GM23338 (cell line): ENCODE data around the gene COL6A1. TPM values are rescaled to one million over a fixed set of nuclear protein-coding genes. Genes with fewer than 3 reads are reported as not detected.
A peak's percentile ranks its signal among the peaks of the same experiment; 100 is the strongest.

ENCODE experiments used
- ATAC-seq: fragments of 200-7000 bp; cut with Tn5 transposase; 3 replicates; pipeline ENCODE4 v1.9.1; 2020
- DNase-seq: peaks from one replicate; pipeline ENCODE4 v3.0.0-alpha.2; 2015; ENCODE audit warnings: low spot score
- H2AFZ ChIP-seq: fragments of 200-600 bp; sonication (generic); 2 replicates; pipeline ENCODE4 v1.8.0; 2016; ENCODE audit warnings: antibody characterized with exemption, mild to moderate bottlenecking, moderate library complexity
- H3F3A ChIP-seq: fragments of 200-600 bp; sonication (generic); replicated peaks from 2 replicates; pipeline ENCODE4 v1.8.0; 2017; ENCODE audit warnings: antibody characterized with exemption, mixed run types, low read depth
- H3K27ac ChIP-seq: fragments of 200-600 bp; sonication (generic); 2 replicates; pipeline ENCODE4 v1.6.1; 2016; ENCODE audit warnings: low read depth
- H3K27me3 ChIP-seq: fragments of 200-600 bp; sonication (generic); 2 replicates; pipeline ENCODE4 v1.8.0; 2016; ENCODE audit warnings: mild to moderate bottlenecking, mixed run types, moderate library complexity; ENCODE audit not compliant: insufficient read depth
- H3K36me3 ChIP-seq: fragments of 200-600 bp; sonication (generic); 2 replicates; pipeline ENCODE4 v1.8.0; 2016; ENCODE audit warnings: mild to moderate bottlenecking; ENCODE audit not compliant: insufficient read depth
- H3K4me1 ChIP-seq: fragments of 200-600 bp; sonication (generic); 2 replicates; pipeline ENCODE4 v1.8.0; 2016; ENCODE audit warnings: mild to moderate bottlenecking, moderate library complexity; ENCODE audit not compliant: insufficient read depth
- H3K4me2 ChIP-seq: fragments of 200-600 bp; sonication (generic); 2 replicates; pipeline ENCODE4 v1.7.1; 2017; ENCODE audit warnings: mixed run types
- H3K4me3 ChIP-seq: fragments of 200-600 bp; sonication (generic); 2 replicates; pipeline ENCODE4 v1.6.1; 2016; ENCODE audit warnings: mixed run types
- H3K79me2 ChIP-seq: fragments of 200-600 bp; sonication (generic); replicated peaks from 2 replicates; pipeline ENCODE4 v1.8.0; 2017; ENCODE audit warnings: mild to moderate bottlenecking; ENCODE audit not compliant: insufficient read depth
- H3K9me2 ChIP-seq: fragments of 200-600 bp; sonication (generic); 2 replicates; pipeline ENCODE4 v1.8.0; 2017; ENCODE audit not compliant: insufficient read depth
- H4K20me1 ChIP-seq: fragments of 200-600 bp; sonication (generic); replicated peaks from 2 replicates; pipeline ENCODE4 v1.8.0; 2017; ENCODE audit warnings: mild to moderate bottlenecking; ENCODE audit not compliant: insufficient read depth
- H3K27ac Mint-ChIP-seq: 2 replicates; pipeline ENCODE4 v1.8.0; 2020; ENCODE audit warnings: inconsistent platforms, mild to moderate bottlenecking, moderate library complexity, mixed read lengths
- H3K27me3 Mint-ChIP-seq: 3 replicates; pipeline ENCODE4 v1.8.0; 2022; ENCODE audit warnings: low read depth, mild to moderate bottlenecking, moderate library complexity, mixed read lengths, inconsistent platforms; ENCODE audit not compliant: insufficient read depth, poor library complexity
- H3K36me3 Mint-ChIP-seq: 3 replicates; pipeline ENCODE4 v1.8.0; 2021; ENCODE audit warnings: low read depth, mild to moderate bottlenecking, inconsistent platforms, moderate library complexity, mixed read lengths
- H3K4me1 Mint-ChIP-seq: 3 replicates; pipeline ENCODE4 v1.8.0; 2020; ENCODE audit warnings: mild to moderate bottlenecking, inconsistent platforms, mixed read lengths
- H3K4me3 Mint-ChIP-seq: 3 replicates; pipeline ENCODE4 v1.8.0; 2021; ENCODE audit warnings: moderate library complexity, mild to moderate bottlenecking, inconsistent platforms, mixed read lengths
- H3K9me3 Mint-ChIP-seq: 3 replicates; pipeline ENCODE4 v1.8.0; 2020; ENCODE audit warnings: moderate library complexity, mild to moderate bottlenecking, inconsistent platforms, mixed read lengths
- CREB1 ChIP-seq: fragments of 250-450 bp; sonication (Bioruptor Pico); IDR thresholded peaks from 2 replicates; pipeline ENCODE4 v1.5.0; 2020; ENCODE audit warnings: low read depth, mild to moderate bottlenecking, moderate library complexity
- EZH2phosphoT487 ChIP-seq: fragments of 200-600 bp; sonication (generic); IDR thresholded peaks from one replicate; pipeline ENCODE4 v1.8.1; 2018; ENCODE audit warnings: antibody characterized with exemption; ENCODE audit not compliant: unreplicated experiment
- NANOG ChIP-seq: IDR thresholded peaks from 2 replicates; pipeline ENCODE4 v1.6.1; 2016; ENCODE audit warnings: antibody characterized with exemption, borderline replicate concordance
- POLR2AphosphoS5 ChIP-seq: IDR thresholded peaks from 2 replicates; pipeline ENCODE4 v1.6.1; 2016; ENCODE audit warnings: antibody characterized with exemption, low read depth
- STAT1 ChIP-seq: IDR thresholded peaks from one replicate; pipeline ENCODE4 v1.6.1; 2016; ENCODE audit warnings: antibody characterized with exemption; ENCODE audit not compliant: unreplicated experiment
- polyA plus RNA-seq: library from polyadenylated mRNA; unstranded; fragments of >200 nt; fragmentation: Nextera tagmentation; extraction: Ambion mirVana; gene quantifications from 2 replicates; pipeline ENCODE4 v1.2.1, GENCODE V29; 2016
- total RNA-seq: library from RNA; depleted of rRNA; stranded (reverse); fragments of >200 nt; shearing (Covaris generic); gene quantifications from 2 replicates; pipeline ENCODE4 v1.2.3, GENCODE V29; 2014
- TF ChIP-seq, protein P1 (sequence below): fragments of 250-450 bp; sonication (Bioruptor Pico); IDR thresholded peaks from 2 replicates; pipeline ENCODE4 v1.5.0; 2020; ENCODE audit warnings: mild to moderate bottlenecking, moderate library complexity

COL6A1 gene
- total and polyA plus RNA-seq, 2 experiments from 2014 or later, result 76.0 to 180 TPM

DNA sequence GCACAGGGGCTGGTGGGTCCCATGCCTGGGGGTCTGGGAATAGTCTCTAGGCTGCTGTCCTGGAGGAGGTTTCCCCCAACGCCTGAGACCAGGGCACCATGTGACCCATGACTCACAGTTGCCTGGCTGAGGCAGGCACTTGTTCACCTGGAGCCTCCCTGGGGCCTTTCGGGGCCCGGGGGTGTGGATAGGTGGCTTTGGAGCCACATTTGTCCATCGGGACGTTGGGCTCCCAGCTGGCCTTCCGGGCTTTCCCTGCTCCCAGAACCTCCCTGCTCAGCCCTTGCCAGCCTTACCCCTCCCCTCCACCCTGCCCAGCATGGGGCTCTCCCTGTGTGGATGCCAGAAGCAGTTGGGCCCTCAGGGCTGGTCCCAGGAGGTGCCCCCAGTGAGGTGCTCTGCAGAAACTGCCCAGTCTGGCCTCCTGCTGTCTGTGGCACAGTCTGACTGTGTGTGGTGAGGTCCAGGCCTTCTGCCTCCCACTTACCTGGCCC, 14.2 kb downstream of the COL6A1 start:
- H3K27ac Mint-ChIP-seq, result peak overlapping the region; percentile 31; the same call in 1 of the 2 replicates
- Histone ChIP-seq H3K4me2 (no peak overlapping the region), H2AFZ (no peak overlapping the region), H3K4me3 (no peak overlapping the region), H3K36me3 (no peaks in the 10 kb centered on the region), H3K9me2 (no peaks in the 10 kb centered on the region), H3K79me2 (no peaks in the 10 kb centered on the region), H3K4me1 (no peaks in the 10 kb centered on the region), H4K20me1 (no peaks in the 10 kb centered on the region), H3K27me3 (no peaks in the 10 kb centered on the region), H3F3A (no peaks in the 10 kb centered on the region), H3K27ac (no peak overlapping the region)
- no peak for TF ChIP-seq CREB1
- TF ChIP-seq, protein P1, sequence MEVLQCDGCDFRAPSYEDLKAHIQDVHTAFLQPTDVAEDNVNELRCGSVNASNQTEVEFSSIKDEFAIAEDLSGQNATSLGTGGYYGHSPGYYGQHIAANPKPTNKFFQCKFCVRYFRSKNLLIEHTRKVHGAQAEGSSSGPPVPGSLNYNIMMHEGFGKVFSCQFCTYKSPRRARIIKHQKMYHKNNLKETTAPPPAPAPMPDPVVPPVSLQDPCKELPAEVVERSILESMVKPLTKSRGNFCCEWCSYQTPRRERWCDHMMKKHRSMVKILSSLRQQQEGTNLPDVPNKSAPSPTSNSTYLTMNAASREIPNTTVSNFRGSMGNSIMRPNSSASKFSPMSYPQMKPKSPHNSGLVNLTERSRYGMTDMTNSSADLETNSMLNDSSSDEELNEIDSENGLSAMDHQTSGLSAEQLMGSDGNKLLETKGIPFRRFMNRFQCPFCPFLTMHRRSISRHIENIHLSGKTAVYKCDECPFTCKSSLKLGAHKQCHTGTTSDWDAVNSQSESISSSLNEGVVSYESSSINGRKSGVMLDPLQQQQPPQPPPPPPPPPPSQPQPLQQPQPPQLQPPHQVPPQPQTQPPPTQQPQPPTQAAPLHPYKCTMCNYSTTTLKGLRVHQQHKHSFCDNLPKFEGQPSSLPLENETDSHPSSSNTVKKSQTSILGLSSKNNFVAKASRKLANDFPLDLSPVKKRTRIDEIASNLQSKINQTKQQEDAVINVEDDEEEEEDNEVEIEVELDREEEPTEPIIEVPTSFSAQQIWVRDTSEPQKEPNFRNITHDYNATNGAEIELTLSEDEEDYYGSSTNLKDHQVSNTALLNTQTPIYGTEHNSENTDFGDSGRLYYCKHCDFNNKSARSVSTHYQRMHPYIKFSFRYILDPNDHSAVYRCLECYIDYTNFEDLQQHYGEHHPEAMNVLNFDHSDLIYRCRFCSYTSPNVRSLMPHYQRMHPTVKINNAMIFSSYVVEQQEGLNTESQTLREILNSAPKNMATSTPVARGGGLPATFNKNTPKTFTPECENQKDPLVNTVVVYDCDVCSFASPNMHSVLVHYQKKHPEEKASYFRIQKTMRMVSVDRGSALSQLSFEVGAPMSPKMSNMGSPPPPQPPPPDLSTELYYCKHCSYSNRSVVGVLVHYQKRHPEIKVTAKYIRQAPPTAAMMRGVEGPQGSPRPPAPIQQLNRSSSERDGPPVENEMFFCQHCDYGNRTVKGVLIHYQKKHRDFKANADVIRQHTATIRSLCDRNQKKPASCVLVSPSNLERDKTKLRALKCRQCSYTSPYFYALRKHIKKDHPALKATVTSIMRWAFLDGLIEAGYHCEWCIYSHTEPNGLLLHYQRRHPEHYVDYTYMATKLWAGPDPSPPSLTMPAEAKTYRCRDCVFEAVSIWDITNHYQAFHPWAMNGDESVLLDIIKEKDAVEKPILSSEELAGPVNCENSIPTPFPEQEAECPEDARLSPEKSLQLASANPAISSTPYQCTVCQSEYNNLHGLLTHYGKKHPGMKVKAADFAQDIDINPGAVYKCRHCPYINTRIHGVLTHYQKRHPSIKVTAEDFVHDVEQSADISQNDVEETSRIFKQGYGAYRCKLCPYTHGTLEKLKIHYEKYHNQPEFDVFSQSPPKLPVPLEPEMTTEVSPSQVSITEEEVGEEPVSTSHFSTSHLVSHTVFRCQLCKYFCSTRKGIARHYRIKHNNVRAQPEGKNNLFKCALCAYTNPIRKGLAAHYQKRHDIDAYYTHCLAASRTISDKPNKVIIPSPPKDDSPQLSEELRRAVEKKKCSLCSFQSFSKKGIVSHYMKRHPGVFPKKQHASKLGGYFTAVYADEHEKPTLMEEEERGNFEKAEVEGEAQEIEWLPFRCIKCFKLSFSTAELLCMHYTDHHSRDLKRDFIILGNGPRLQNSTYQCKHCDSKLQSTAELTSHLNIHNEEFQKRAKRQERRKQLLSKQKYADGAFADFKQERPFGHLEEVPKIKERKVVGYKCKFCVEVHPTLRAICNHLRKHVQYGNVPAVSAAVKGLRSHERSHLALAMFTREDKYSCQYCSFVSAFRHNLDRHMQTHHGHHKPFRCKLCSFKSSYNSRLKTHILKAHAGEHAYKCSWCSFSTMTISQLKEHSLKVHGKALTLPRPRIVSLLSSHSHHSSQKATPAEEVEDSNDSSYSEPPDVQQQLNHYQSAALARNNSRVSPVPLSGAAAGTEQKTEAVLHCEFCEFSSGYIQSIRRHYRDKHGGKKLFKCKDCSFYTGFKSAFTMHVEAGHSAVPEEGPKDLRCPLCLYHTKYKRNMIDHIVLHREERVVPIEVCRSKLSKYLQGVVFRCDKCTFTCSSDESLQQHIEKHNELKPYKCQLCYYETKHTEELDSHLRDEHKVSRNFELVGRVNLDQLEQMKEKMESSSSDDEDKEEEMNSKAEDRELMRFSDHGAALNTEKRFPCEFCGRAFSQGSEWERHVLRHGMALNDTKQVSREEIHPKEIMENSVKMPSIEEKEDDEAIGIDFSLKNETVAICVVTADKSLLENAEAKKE, result no peak
- no peak for TF ChIP-seq NANOG
- TF ChIP-seq EZH2phosphoT487, result no peak
- no peak for TF ChIP-seq STAT1
- no peak for TF ChIP-seq POLR2AphosphoS5
- peaks cover 9% of the 10 kb centered on the region for H3K36me3 Mint-ChIP-seq
- H3K4me1 Mint-ChIP-seq, result no peaks in the 10 kb centered on the region
- DNase-seq (no peak), ATAC-seq (no peak)
- H3K9me3 Mint-ChIP-seq, result no peaks in the 10 kb centered on the region; the same call in 2 of the 3 replicates
- no peak overlapping the region for H3K4me3 Mint-ChIP-seq
- peaks cover 6% of the 10 kb centered on the region for H3K27me3 Mint-ChIP-seq
